ENCODE results near the gene ATP2A1.

Gene ATP2A1

DNA sequence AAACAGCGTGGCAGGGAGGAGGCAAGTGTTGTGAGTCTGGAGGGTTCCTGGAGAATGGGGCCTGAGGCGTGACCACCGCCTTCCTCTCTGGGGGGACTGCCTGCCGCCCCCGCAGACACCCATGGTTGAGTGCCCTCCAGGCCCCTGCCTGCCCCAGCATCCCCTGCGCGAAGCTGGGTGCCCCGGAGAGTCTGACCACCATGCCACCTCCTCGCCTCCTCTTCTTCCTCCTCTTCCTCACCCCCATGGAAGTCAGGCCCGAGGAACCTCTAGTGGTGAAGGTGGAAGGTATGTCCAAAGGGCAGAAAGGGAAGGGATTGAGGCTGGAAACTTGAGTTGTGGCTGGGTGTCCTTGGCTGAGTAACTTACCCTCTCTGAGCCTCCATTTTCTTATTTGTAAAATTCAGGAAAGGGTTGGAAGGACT, 53.5 kb downstream of the ATP2A1 start, which contains the start of gene CD19:
Gene CD19, plus strand, starts transcription at position 171 of the 425 bp plus-strand sequence. Its CDS starts 30 bp downstream, at position 201.
- DNase-seq (ENCODE audit: insufficient read length, low spot score) (no peak), FAIRE-seq (no peak)
- TF ChIP-seq, protein P1, sequence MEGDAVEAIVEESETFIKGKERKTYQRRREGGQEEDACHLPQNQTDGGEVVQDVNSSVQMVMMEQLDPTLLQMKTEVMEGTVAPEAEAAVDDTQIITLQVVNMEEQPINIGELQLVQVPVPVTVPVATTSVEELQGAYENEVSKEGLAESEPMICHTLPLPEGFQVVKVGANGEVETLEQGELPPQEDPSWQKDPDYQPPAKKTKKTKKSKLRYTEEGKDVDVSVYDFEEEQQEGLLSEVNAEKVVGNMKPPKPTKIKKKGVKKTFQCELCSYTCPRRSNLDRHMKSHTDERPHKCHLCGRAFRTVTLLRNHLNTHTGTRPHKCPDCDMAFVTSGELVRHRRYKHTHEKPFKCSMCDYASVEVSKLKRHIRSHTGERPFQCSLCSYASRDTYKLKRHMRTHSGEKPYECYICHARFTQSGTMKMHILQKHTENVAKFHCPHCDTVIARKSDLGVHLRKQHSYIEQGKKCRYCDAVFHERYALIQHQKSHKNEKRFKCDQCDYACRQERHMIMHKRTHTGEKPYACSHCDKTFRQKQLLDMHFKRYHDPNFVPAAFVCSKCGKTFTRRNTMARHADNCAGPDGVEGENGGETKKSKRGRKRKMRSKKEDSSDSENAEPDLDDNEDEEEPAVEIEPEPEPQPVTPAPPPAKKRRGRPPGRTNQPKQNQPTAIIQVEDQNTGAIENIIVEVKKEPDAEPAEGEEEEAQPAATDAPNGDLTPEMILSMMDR (IDR thresholded peaks at IDR 0.05; ENCODE audit: insufficient read depth, missing control alignments): no peak

DNA sequence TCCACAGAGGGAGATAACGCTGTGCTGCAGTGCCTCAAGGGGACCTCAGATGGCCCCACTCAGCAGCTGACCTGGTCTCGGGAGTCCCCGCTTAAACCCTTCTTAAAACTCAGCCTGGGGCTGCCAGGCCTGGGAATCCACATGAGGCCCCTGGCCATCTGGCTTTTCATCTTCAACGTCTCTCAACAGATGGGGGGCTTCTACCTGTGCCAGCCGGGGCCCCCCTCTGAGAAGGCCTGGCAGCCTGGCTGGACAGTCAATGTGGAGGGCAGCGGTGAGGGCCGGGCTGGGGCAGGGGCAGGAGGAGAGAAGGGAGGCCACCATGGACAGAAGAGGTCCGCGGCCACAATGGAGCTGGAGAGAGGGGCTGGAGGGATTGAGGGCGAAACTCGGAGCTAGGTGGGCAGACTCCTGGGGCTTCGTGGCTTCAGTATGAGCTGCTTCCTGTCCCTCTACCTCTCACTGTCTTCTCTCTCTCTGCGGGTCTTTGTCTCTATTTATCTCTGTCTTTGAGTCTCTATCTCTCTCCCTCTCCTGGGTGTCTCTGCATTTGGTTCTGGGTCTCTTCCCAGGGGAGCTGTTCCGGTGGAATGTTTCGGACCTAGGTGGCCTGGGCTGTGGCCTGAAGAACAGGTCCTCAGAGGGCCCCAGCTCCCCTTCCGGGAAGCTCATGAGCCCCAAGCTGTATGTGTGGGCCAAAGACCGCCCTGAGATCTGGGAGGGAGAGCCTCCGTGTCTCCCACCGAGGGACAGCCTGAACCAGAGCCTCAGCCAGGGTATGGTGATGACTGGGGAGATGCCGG, 54.3 kb downstream of the ATP2A1 start:
- TF ChIP-seq, protein P1 (IDR thresholded peaks at IDR 0.05; ENCODE audit: insufficient read depth, missing control alignments): no peak
- FAIRE-seq (no peak), DNase-seq (ENCODE audit: insufficient read length, low spot score) (peak; percentile 63)

DNA sequence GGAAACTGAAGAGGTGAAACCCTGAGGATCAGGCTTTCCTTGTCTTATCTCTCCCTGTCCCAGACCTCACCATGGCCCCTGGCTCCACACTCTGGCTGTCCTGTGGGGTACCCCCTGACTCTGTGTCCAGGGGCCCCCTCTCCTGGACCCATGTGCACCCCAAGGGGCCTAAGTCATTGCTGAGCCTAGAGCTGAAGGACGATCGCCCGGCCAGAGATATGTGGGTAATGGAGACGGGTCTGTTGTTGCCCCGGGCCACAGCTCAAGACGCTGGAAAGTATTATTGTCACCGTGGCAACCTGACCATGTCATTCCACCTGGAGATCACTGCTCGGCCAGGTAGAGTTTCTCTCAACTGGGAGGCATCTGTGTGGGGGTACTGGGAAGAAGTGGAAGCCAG, 54.9 kb downstream of the ATP2A1 start:
- no peak for FAIRE-seq
- DNase-seq (ENCODE audit: insufficient read length, low spot score): no peak
- TF ChIP-seq, protein P1 (IDR thresholded peaks at IDR 0.05; ENCODE audit: insufficient read depth, missing control alignments): no peak

DNA sequence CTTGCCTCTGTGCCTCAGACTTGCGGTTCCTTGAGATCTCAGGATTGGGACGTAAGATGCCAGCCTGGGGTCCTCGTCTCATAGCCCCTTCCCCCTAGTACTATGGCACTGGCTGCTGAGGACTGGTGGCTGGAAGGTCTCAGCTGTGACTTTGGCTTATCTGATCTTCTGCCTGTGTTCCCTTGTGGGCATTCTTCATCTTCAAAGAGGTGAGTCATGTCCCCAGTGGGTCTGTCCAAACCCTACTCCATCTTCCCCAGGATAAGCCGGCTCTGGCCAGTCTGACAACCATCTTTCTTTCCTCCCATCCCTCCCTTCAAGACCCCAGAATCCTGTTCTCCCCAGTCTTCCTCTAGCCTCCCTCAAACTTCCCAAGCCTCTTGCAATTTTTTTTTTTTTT, 57.1 kb downstream of the ATP2A1 start:
- TF ChIP-seq, protein P1 (IDR thresholded peaks at IDR 0.05; ENCODE audit: insufficient read depth, missing control alignments): no peak
- no peak for FAIRE-seq
- DNase-seq (ENCODE audit: insufficient read length, low spot score): no peak

DNA sequence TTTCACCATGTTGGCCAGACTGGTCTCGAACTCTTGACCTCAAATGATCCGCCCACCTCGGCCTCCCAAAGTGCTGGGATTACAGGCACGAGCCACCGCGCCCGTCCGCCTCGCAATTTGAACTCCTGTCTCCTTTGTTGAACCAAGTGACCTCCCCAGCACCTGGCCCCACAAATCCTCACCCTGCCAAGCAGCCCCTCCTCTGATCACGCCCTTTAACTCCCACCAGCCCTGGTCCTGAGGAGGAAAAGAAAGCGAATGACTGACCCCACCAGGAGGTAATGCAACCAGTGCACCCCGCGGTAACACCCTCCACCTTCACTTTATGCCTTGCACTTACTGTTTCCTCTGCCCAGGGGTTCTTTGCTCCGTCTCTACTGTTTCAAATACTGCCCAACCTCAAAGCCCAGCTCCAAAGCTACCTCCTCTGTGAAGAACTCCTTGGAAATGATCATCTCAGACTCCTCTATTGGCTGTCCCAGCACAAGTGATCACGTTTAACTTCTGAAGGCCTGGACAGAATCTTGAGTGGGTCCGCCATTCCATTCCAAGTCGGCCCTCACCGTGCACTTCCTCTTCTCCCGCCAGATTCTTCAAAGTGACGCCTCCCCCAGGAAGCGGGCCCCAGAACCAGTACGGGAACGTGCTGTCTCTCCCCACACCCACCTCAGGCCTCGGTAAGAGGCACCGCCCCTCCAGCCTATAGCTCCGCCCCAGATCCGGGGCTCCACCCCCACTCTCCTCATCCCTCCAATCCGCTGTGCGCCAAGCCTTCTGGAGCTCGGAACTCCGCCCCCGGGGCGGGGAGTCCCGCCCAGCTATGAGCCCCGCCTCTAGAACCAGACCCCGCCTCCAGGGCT, 57.9 kb downstream of the ATP2A1 start:
- DNase-seq (ENCODE audit: insufficient read length, low spot score): no peak
- FAIRE-seq: no peak

DNA sequence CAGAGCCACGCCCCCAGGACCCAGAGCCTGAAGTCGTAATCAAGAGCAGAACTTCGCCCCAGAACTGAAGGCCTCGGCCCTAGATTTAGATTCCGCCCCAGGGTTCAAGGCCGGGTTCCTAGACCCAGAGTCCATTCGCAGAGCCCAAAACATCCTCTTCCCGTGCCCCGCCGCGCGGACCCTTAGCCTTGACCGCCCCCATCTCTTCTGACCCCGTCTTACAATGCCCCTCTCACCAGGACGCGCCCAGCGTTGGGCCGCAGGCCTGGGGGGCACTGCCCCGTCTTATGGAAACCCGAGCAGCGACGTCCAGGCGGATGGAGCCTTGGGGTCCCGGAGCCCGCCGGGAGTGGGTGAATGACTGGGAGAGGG, 58.5 kb downstream of the ATP2A1 start:
- TF ChIP-seq, protein P1 (IDR thresholded peaks at IDR 0.05; ENCODE audit: insufficient read depth, missing control alignments): no peak
- no peak for DNase-seq (ENCODE audit: insufficient read length, low spot score)
- no peak for FAIRE-seq

More for the DNA sequence above, 57.9 kb downstream of the ATP2A1 start:
- TF ChIP-seq, protein P1 (IDR thresholded peaks at IDR 0.05; ENCODE audit: insufficient read depth, missing control alignments): no peak

Data from D721Med (cell line).